Eye (tissue), 1 donor: Measurements from ENCODE around the gene TRIM51.
"Not testable (repeated sequence)": the region's sequence is repeated elsewhere in the genome, so short reads cannot be mapped to it uniquely, and the experiment has no call there.

Experiments
- DNase-seq: peaks from one replicate; pipeline ENCODE4 v3.0.0-alpha.2; 2015

Gene TRIM51, protein sequence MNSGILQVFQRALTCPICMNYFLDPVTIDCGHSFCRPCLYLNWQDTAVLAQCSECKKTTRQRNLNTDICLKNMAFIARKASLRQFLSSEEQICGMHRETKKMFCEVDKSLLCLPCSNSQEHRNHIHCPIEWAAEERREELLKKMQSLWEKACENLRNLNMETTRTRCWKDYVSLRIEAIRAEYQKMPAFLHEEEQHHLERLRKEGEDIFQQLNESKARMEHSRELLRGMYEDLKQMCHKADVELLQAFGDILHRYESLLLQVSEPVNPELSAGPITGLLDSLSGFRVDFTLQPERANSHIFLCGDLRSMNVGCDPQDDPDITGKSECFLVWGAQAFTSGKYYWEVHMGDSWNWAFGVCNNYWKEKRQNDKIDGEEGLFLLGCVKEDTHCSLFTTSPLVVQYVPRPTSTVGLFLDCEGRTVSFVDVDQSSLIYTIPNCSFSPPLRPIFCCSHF

DNA sequence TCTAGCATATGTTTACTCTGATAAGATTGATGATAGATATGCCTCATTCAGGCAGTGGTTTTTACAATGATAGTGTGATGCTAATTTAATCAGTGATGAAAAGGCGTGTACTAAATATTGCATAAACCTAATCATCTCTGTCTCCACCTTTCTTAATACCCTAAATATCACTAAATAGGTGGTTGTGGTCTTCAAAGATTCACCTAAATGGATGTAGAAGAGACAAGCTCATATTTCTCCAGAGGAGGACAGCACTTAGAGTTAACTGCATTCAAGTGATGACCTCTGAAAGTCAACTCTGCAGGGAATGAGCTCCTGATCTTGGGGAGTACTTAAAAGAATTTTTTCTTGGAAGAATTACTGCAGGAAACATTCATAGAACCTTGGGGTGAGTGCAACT lies at the start of gene TRIM51:
Gene TRIM51, plus strand, starts transcription at position 301 of the 400 bp plus-strand sequence. CDS start 2,132 bp downstream, outside the sequence.
- DNase-seq = not testable (repeated sequence)

DNA sequence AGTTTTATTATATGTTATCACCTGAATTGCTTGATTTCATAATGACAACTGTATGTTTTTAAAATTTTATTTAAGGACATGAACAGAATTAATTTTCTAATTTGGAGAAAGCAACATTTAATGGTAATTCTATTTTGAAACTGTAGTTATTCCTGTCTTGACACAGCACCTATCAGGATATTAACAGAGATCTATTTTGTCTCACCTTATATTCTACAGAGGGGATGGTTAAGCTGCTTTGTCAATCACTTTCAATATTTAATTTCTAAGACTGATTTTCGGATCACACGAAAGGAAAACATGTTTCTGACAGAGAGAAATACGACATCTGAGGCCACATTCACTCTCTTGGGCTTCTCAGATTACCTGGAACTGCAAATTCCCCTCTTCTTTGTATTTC lies 44.6 kb upstream of the TRIM51 start, which contains the start of gene OR5D16:
Gene OR5D16, plus strand, starts transcription at position 301 of the 400 bp plus-strand sequence. Its CDS starts 0 bp downstream, at position 301.
- no peak for DNase-seq

DNA sequence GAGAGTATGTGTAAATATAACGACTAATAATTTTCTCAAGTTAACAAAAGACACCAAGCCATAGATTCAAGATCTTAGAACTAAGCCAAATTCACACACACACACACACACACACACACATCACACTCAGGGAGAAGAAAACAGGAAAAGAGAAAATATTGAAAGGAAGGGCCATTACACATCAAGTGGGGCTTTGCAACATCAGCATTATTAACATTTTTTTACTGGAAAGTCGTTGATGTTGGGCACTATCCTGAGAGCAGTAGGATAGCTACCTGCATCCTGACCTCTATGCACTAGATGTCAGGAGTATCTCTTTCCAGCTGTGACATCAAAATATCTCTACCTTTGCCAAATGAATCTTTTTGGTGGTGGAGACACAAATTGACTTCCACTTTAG lies 35.6 kb upstream of the TRIM51 start:
- DNase-seq = no peak

DNA sequence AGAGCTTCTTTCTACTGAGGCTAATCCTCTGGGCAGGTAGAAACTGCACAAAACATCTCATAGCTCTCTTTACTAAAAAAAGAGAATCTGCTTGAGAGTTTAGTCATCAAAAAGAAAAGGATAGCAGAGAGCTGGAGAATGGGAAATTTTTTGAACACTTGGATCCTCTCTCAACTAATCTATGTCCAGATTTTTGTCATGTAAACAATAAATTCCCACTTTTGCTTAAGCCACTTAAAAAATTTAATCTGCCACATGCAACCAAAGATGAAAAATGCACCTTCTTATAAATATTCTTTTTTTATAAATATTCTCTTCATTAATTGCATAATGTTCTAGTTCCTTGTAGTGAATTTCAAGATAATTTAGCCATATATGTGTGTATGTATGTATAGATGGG lies 34.1 kb upstream of the TRIM51 start:
- no peak for DNase-seq

DNA sequence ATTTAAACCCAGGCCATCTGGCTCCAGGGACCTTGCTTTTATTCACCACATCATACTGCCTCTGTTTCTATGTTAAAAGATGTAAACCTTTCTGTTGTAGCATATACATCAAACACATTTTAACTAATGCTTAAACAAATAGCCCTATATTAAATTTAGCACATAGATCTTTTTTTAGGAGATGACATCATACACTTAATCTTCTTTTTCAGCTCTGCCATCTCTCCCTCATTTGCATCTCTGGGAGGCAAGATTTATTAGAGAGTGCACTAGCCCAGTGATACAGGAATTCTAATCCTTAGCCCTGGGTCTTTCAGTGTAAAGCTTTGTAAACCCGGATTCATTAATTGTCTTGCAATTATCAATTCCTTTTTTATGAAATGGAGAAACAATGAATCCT lies 31.0 kb upstream of the TRIM51 start:
- DNase-seq = no peak

DNA sequence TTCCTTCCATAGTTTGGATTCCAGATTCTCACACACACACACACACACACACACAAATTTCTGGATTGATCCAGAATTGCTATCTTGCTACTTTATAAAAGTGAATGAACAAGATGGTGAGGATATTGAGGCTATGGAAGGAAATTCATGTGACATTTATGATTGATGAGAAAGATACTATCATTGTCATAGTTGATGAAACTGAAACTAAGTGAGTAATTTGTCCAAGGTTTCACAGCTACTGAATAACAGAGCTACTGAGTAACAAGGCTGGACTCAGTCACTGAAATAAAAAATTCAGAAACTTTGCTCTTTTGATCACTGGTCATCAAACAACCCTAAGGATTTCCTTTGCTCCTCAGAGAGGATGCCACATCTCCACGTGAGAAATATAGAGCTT lies 28.4 kb upstream of the TRIM51 start:
- DNase-seq = no peak

DNA sequence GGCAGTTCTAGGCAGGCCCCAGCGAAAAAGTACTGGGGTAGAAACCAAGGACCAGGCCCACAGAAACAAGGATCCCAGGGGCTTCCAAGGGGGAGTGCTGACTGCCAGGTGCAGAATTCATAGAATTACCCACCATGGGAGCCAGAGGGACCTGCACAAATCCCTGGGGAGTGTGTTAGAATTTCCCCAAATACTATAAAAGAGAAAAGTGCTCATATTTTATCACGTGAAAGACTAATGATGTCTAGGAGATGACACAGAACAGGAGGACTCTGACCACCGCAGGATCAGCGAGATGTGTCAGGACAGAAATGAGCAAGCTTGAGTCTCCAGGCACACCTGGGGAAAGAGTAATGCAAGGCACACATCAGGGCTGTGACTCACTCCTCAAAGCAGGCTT lies 15.7 kb upstream of the TRIM51 start:
- DNase-seq = not testable (repeated sequence)

DNA sequence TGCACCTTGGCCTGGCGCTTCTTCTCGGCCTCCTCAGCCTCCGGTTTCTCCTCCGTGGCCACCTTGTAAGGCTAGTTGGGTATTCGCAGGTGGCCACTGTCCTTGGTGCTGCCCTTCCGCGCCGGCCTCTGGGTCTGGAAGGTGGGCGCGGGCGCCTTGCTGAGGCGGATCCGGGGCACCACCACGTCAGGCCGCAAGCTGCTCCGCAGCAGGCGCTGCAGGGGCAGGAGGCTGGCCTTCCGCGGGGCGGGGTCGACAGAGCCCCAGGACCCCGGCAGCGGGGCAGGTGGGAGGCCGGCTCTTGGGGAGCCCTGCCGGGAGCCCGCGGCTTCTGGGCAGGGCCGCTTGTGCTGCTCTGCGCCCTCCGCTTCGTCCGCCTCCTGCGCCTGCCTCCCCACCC lies 10.4 kb upstream of the TRIM51 start:
- not testable (repeated sequence) for DNase-seq

DNA sequence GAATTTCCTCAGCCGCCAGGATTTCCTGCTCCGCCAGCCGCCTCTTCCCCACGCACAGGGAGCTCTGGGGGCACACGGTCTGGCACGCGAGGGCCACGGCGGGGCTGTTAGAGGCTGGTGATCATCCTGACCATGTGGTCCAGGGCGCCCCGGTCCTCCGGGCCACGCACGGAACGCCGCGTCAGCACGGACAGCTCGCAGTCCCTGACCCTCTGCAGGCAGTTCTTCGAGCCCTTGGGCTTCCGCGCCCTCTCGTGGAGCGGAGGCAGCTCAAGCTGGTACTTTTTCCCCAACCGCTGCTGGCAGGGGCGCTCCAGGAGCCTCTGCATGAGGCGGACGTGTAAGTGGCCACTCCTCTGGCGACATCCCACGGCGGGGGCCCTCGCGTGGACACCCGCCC lies 10.0 kb upstream of the TRIM51 start:
- not testable (repeated sequence) for DNase-seq

DNA sequence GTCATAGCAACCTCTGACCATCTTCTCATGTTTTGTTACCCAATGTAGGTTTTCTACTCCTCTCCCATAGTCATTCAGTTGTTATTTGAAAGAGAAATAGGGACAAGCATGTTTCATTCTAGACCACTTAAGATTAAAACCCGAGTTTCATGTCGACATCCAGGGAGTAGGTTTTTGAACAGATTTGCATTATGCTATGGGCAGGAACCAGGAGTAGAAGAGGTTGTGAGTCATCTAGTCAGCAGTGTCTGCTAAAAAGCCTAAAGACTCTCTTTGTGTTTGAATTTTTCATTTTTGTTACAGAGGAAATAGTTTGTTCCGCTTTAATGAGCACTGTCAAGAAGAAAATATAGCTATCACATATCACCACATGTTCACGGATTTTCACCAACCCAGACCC lies 1.9 kb downstream of the TRIM51 start:
- not testable (repeated sequence) for DNase-seq

DNA sequence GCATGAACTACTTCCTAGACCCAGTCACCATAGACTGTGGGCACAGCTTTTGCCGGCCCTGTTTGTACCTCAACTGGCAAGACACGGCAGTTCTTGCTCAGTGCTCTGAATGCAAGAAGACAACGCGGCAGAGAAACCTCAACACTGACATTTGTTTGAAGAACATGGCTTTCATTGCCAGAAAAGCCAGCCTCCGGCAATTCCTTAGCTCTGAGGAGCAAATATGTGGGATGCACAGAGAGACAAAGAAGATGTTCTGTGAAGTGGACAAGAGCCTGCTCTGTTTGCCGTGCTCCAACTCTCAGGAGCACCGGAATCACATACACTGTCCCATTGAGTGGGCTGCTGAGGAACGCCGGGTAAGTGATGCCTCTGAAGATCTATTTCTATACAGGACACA lies 2.4 kb downstream of the TRIM51 start:
- not testable (repeated sequence) for DNase-seq

DNA sequence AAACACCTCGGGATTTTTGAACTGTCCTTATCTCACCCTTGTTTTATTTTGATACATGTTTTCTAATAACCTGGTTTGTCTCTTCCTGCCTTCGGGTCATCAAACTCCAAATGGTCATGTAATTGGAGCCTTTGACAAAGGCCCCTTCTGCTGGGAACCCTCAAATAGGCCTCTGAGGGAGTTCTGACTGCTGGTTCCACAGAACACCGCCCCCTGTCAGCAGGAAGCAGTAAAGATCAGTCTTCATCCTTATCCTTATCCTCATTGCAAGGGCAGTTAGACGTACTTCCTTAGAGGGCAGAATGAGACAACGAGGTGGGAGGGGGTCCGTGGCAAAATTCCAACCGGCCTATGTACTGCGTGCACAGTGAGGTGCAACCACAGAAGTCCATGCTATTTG lies 12.1 kb downstream of the TRIM51 start:
- DNase-seq = no peak

DNA sequence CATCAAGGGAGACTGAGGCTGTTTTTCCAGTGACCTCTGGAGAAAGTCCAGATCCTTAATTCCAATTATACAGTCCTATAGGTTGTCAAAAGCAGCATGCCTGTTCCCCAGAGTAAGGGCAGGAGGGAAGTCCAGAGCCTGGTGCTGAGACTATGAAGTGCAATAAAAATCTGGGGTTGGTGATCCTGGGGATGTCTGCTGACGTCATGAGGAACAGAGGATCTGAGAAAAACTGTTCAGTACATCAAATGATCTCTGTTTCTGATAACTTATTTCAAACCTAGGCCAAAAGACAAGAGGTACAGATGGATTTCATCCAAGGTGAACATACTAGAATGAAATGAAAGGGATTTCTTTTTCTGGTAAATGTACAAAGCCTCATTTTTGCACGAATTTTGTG lies 19.2 kb downstream of the TRIM51 start:
- DNase-seq = no peak

DNA sequence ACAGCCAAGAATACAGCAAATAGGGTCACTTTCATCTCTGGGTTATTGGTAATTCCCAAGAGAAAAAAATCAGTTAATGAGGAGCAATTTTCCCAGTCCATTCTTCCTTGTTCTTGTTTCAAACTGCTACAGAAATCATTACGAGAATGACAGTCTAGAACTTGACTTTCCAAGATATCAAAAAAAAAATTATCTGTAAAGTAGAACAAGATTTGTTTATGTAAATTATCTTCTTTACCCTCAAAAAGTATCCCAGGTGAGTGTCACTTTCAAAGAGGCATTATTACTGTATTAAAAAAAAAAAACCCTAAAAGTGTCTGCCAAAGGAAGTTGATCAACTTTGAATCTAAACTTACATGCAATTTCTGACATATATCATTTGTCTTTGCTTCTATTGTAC lies 31.4 kb downstream of the TRIM51 start, which contains the start of gene OR5W2:
Gene OR5W2, minus strand, starts transcription at position 101 of the 400 bp plus-strand sequence. Its CDS starts 0 bp downstream, at position 101.
- no peak for DNase-seq

DNA sequence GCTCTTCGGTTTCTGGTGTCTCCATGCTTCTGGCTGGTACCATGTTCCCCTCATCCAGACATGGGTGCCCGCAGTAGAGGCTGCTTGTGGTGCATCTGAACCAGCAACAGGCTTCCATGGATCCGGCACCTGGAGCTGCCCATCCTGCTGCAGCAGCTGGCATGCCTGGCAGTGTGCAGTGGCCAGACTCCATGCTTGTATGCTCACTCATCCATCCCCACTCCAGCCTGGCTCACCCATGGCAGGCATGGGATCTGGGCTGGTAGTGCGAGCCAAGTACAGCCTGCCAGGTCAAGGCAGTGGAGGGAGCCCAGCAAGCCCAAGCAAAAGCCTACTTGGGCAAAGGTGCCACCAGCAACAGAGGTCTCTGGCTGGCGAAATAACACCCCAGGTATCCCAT lies 37.4 kb downstream of the TRIM51 start:
- no peak for DNase-seq

DNA sequence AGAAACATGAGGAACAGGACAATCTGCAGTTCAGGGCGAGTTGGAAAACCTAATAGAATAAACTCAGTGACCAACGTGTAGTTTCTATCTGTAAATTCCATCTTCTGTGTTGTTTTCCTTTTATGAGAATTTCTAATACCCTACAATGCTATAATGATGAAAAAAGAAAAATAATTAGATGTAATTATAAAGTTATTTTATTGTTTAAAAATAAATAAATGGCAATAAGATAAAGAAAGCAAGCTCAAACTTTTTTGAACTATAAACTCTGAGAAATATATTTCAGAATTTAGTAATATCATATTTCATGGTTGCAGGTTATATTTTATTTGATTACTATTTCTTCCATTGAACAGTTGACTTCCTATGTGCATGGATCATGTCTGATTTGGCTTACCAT lies 53.2 kb downstream of the TRIM51 start, which contains the start of gene OR5I1:
Gene OR5I1, minus strand, starts transcription at position 101 of the 400 bp plus-strand sequence. Its CDS starts 0 bp downstream, at position 101.
- no peak for DNase-seq
